Measurements from ENCODE around the gene GAGE12J.

DNA sequence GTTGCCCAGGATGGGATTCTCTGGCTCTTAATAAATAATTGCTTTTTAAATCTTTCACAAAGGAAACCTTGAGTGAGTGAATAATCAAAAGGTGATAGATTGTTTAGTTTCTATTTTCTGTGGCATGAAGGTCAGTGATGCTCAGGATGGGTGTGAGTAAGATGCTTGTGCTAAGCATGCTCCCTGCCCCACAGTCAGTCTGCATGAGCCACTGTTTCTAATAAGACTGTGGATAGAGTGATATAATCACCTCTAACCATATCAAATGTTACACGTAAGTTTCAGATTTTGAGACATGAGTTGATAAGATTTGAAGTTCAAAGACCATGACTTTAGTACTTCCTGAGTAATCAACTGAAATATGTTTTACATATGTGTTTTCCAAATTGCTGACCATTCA lies 21.1 kb upstream of the GAGE12J start:
- TF ChIP-seq, protein P1, sequence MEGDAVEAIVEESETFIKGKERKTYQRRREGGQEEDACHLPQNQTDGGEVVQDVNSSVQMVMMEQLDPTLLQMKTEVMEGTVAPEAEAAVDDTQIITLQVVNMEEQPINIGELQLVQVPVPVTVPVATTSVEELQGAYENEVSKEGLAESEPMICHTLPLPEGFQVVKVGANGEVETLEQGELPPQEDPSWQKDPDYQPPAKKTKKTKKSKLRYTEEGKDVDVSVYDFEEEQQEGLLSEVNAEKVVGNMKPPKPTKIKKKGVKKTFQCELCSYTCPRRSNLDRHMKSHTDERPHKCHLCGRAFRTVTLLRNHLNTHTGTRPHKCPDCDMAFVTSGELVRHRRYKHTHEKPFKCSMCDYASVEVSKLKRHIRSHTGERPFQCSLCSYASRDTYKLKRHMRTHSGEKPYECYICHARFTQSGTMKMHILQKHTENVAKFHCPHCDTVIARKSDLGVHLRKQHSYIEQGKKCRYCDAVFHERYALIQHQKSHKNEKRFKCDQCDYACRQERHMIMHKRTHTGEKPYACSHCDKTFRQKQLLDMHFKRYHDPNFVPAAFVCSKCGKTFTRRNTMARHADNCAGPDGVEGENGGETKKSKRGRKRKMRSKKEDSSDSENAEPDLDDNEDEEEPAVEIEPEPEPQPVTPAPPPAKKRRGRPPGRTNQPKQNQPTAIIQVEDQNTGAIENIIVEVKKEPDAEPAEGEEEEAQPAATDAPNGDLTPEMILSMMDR (IDR thresholded peaks at IDR 0.05; ENCODE audit: low read length): no peak
- TF ChIP-seq EZH2 (IDR thresholded peaks at IDR 0.05; ENCODE audit: borderline replicate concordance, low read length): no peak

All from OCI-LY1 (cell line).